Glutamatergic neuron (in vitro differentiated cells): ENCODE measurements around the gene DPF3. TPM values are rescaled to one million over a fixed set of nuclear protein-coding genes. Genes with fewer than 3 reads are reported as not detected.

Experiments used
- DNase-seq: peaks from one replicate; pipeline ENCODE4 v3.0.0; 2022
- H3K27ac Mint-ChIP-seq: one replicate; pipeline ENCODE4 v1.8.0; 2020; ENCODE audit warnings: mild to moderate bottlenecking, mixed read lengths, inconsistent platforms; ENCODE audit not compliant: unreplicated experiment
- H3K27me3 Mint-ChIP-seq: one replicate; pipeline ENCODE4 v1.8.0; 2020; ENCODE audit warnings: mild to moderate bottlenecking, moderate library complexity, mixed read lengths, inconsistent platforms; ENCODE audit not compliant: unreplicated experiment
- H3K36me3 Mint-ChIP-seq: one replicate; pipeline ENCODE4 v1.8.0; 2020; ENCODE audit warnings: mild to moderate bottlenecking, mixed read lengths, inconsistent platforms; ENCODE audit not compliant: unreplicated experiment
- H3K4me1 Mint-ChIP-seq: one replicate; pipeline ENCODE4 v1.8.0; 2020; ENCODE audit warnings: mild to moderate bottlenecking, low read depth, mixed read lengths, inconsistent platforms; ENCODE audit not compliant: unreplicated experiment
- H3K4me3 Mint-ChIP-seq: one replicate; pipeline ENCODE4 v1.8.0; 2020; ENCODE audit warnings: mild to moderate bottlenecking, mixed read lengths, inconsistent platforms; ENCODE audit not compliant: unreplicated experiment
- H3K9me3 Mint-ChIP-seq: one replicate; pipeline ENCODE4 v1.8.0; 2020; ENCODE audit warnings: mild to moderate bottlenecking, moderate library complexity, mixed read lengths, inconsistent platforms; ENCODE audit not compliant: unreplicated experiment
- total RNA-seq: library from RNA; stranded (reverse); fragmentation: NEBNext Ultra II Directional; extraction: Animal tissue kit (Norgen Biotek cat#: 25700); gene quantifications from one replicate; pipeline ENCODE4 v1.2.1, GENCODE V29; 2021; ENCODE audit not compliant: unreplicated experiment
- TF ChIP-seq, protein P1 (sequence below): fragments of 200-600 bp; sonication (generic); IDR thresholded peaks from one replicate; pipeline ENCODE4 v1.5.0; 2021; ENCODE audit not compliant: partially characterized antibody, unreplicated experiment

Gene DPF3
- total RNA-seq, 1 donor from 2014 or later: 13.7 TPM

DNA sequence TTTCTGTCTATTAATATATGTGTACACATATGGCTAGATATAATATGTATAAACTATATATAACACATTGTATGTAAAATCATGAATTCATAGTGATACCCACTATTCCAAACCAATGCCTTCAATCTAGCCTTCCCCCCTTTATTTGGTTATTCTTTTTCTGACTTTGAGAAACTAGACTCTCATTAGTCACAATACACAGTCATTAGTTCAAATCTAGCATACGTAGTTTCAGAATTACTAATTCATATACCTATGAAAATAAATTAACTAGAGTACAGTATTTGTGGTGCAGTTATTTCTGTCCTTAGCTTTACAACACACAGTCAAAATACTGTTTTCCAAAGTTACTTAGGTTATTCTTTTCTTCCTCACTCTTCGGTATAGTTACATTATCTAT, 268.2 kb downstream of the DPF3 start:
- DNase-seq: no peak
- TF ChIP-seq, protein P1, sequence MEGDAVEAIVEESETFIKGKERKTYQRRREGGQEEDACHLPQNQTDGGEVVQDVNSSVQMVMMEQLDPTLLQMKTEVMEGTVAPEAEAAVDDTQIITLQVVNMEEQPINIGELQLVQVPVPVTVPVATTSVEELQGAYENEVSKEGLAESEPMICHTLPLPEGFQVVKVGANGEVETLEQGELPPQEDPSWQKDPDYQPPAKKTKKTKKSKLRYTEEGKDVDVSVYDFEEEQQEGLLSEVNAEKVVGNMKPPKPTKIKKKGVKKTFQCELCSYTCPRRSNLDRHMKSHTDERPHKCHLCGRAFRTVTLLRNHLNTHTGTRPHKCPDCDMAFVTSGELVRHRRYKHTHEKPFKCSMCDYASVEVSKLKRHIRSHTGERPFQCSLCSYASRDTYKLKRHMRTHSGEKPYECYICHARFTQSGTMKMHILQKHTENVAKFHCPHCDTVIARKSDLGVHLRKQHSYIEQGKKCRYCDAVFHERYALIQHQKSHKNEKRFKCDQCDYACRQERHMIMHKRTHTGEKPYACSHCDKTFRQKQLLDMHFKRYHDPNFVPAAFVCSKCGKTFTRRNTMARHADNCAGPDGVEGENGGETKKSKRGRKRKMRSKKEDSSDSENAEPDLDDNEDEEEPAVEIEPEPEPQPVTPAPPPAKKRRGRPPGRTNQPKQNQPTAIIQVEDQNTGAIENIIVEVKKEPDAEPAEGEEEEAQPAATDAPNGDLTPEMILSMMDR: no peak
- peaks cover 11% of the 10 kb centered on the region for H3K36me3 Mint-ChIP-seq
- H3K9me3 Mint-ChIP-seq: peaks cover under 1% of the 10 kb centered on the region
- no peaks in the 10 kb centered on the region for H3K27me3 Mint-ChIP-seq
- no peaks in the 10 kb centered on the region for H3K4me1 Mint-ChIP-seq
- no peak overlapping the region for H3K27ac Mint-ChIP-seq
- no peak overlapping the region for H3K4me3 Mint-ChIP-seq

DNA sequence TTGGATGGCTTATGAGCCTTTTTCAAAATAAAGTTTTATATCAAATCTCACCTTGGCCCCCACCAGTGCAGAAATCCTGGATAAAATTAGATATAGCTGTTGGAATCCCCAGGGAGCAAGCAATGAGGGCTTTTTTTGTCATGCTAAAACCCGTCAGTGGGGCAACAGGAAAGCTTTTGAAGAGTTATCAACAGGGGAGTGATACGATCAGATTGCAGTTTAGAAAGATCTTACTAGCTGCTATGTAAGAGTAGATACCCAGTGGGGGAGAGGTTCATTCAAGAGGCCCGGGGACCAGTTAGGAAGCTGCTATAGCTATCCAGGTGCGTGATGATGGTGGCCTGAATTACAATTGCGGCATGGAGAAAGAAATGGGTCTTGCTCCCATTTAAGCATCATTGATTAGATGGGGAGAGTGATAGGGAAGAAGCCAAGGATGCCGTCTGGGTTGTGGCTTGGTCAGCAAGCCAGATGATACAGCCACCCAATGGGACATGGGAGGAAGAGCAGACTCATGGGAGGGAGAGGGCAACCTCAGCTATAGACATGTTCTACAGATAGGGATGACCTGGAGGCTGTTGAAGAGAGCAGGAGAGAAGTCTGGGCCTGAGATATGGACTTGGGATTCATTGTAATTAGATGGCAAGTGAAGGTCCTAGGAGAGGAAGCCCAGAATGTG, 272.4 kb downstream of the DPF3 start:
- Mint-ChIP-seq H3K36me3 (peaks cover under 1% of the 10 kb centered on the region), H3K4me3 (no peak overlapping the region), H3K4me1 (peaks cover 4% of the 10 kb centered on the region), H3K27me3 (peaks cover 3% of the 10 kb centered on the region), H3K9me3 (peaks cover 2% of the 10 kb centered on the region), H3K27ac (no peak overlapping the region)
- TF ChIP-seq, protein P1: no peak
- DNase-seq: no peak

DNA sequence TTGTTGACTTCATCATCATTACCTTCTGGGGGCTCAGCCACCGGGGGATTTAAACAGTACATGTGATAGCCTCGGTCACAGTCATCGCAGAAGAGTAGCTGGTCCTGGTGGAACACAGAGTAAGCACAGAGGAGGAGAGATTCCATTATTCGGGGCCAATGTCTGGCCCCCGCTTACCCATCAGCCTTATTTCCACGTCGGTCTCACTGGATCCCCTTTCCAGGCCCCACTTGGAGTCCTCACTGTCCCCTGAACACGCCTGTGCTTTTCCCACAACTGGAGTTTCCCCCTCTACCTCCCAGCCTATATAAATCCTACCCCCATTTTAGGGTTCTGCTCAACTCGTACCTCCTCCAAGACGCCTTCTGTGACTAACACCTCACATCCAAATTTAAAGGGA, 274.0 kb downstream of the DPF3 start:
- H3K27ac Mint-ChIP-seq: no peak overlapping the region
- peaks cover 2% of the 10 kb centered on the region for H3K9me3 Mint-ChIP-seq
- no peaks in the 10 kb centered on the region for H3K36me3 Mint-ChIP-seq
- no peak for DNase-seq
- peaks cover 4% of the 10 kb centered on the region for H3K4me1 Mint-ChIP-seq
- H3K27me3 Mint-ChIP-seq: peaks cover 3% of the 10 kb centered on the region
- TF ChIP-seq, protein P1: no peak
- H3K4me3 Mint-ChIP-seq: no peak overlapping the region

DNA sequence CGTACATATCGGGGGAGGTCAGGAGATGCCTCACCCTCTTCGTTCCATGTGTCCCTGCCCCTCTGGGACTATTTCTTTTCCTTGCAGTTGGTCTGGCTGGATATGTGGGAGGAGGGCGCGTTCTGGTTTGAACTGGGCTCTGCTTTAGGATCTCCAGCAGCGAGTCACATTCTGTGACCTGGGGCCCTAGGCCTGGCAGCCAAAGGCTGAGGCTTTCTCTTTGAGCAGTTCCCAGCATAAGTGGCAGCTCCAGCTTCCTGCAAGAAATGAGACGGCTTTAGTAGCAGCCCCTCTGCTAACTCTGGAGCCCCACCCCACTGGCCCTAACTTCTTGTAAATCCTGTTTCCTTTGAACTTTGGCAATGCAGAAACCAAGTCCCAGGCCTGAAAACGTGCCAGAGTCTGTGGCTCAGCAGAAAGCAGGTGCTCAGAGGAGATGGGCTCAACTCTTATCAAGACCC, 274.8 kb downstream of the DPF3 start:
- Mint-ChIP-seq H3K36me3 (no peaks in the 10 kb centered on the region), H3K9me3 (peaks cover 2% of the 10 kb centered on the region), H3K27me3 (peaks cover 3% of the 10 kb centered on the region), H3K4me1 (peaks cover 7% of the 10 kb centered on the region), H3K27ac (no peak overlapping the region), H3K4me3 (no peak overlapping the region)
- DNase-seq: no peak
- TF ChIP-seq, protein P1: no peak

DNA sequence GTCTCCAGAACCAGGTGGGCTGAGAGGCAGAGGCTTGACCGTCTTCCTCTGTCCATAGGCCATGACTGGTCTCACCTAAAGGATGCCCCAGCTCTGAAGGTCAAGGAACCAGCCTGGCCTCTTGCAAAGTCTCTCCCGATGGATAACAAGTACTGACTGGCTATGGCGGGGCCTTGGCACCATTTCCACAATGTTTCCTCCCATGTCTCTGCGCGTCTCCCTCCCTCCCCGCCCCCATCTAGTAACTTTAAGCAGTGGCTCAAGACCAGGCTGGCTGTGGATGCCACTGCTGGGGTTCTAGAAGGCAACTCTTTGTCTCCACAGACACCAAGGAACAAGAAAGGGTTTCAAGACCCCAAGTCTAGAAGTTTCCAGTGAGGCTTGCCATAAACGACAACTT, 275.5 kb downstream of the DPF3 start:
- DNase-seq: no peak
- TF ChIP-seq, protein P1: no peak
- Mint-ChIP-seq H3K36me3 (no peaks in the 10 kb centered on the region), H3K4me1 (peaks cover 13% of the 10 kb centered on the region), H3K9me3 (peaks cover 2% of the 10 kb centered on the region), H3K27ac (no peak overlapping the region), H3K27me3 (peaks cover 3% of the 10 kb centered on the region), H3K4me3 (no peak overlapping the region)
